WTC11 (cell line): ENCODE data around the gene WDR27. TPM values are rescaled to one million over a fixed set of nuclear protein-coding genes. Genes with fewer than 3 reads are reported as not detected.

Experiments
- ATAC-seq: fragments of 200-7000 bp; cut with Tn5 transposase; 2 replicates; pipeline ENCODE4 v1.10.0; 2021; ENCODE audit warnings: mild to moderate bottlenecking, moderate library complexity
- CTCF ChIA-PET: fragments of 300-600 bp; sonication (Branson Sonifier 250); formaldehyde crosslinking; loops from one replicate; lab custom pipeline; 2021; ENCODE audit warnings: antibody characterized with exemption; lab: Charles Lee
- POLR2A ChIA-PET: fragments of 350-600 bp; sonication (Branson Sonifier 250); formaldehyde crosslinking; loops from one replicate; lab custom pipeline; 2021; ENCODE audit warnings: antibody characterized with exemption; lab: Charles Lee
- DNase-seq: peaks from one replicate; pipeline ENCODE4 v3.0.0; 2021; ENCODE audit warnings: low spot score
- H3K27ac Mint-ChIP-seq: 2 replicates; pipeline ENCODE4 v1.8.0; 2021; ENCODE audit warnings: mixed read lengths
- H3K27me3 Mint-ChIP-seq: 2 replicates; pipeline ENCODE4 v1.8.0; 2021; ENCODE audit warnings: low read depth, mild to moderate bottlenecking, moderate library complexity, mixed read lengths
- H3K36me3 Mint-ChIP-seq: 2 replicates; pipeline ENCODE4 v1.8.0; 2021; ENCODE audit warnings: mixed read lengths
- H3K4me1 Mint-ChIP-seq: 2 replicates; pipeline ENCODE4 v1.8.0; 2022; ENCODE audit warnings: mixed read lengths
- H3K4me3 Mint-ChIP-seq: 2 replicates; pipeline ENCODE4 v1.8.0; 2021; ENCODE audit warnings: mild to moderate bottlenecking, moderate library complexity, mixed read lengths
- H3K9me3 Mint-ChIP-seq: 2 replicates; pipeline ENCODE4 v1.8.0; 2021; ENCODE audit warnings: mixed read lengths
- ATF2 ChIP-seq: sonication (generic); formaldehyde crosslinking; IDR thresholded peaks from 2 replicates; pipeline ENCODE4 v1.8.1; 2022; ENCODE audit warnings: low read depth, missing genetic modification reagents, borderline replicate concordance
- ATF3 ChIP-seq: sonication (generic); formaldehyde crosslinking; conservative IDR thresholded peaks from 2 replicates; pipeline ENCODE4 v1.8.1; 2022; ENCODE audit warnings: mild to moderate bottlenecking, missing genetic modification reagents
- CBFB ChIP-seq: sonication (generic); formaldehyde crosslinking; IDR thresholded peaks from 2 replicates; pipeline ENCODE4 v1.8.1; 2022; ENCODE audit warnings: mild to moderate bottlenecking, low read depth, missing genetic modification reagents
- CTCF ChIP-seq: fragments of 200-600 bp; IDR thresholded peaks from 2 replicates; pipeline ENCODE4 v1.8.0; 2022; ENCODE audit warnings: antibody characterized with exemption
- EMX1 ChIP-seq: fragments of 250-450 bp; sonication (Bioruptor Pico); IDR thresholded peaks from 2 replicates; pipeline ENCODE4 v1.8.0; 2021; ENCODE audit warnings: mild to moderate bottlenecking
- FOXJ3 ChIP-seq: sonication (generic); formaldehyde crosslinking; IDR thresholded peaks from 2 replicates; pipeline ENCODE4 v1.9.0; 2021; ENCODE audit warnings: missing genetic modification reagents, mild to moderate bottlenecking, borderline replicate concordance
- FOXP1 ChIP-seq: sonication (generic); formaldehyde crosslinking; IDR thresholded peaks from 2 replicates; pipeline ENCODE4 v1.8.0; 2022; ENCODE audit warnings: missing genetic modification reagents, mild to moderate bottlenecking, moderate library complexity, borderline replicate concordance
- HMGXB4 ChIP-seq: sonication (generic); formaldehyde crosslinking; IDR thresholded peaks from 2 replicates; pipeline ENCODE4 v1.8.1; 2023; ENCODE audit warnings: mild to moderate bottlenecking, moderate library complexity, missing genetic modification reagents
- IRF1 ChIP-seq: sonication (generic); formaldehyde crosslinking; IDR thresholded peaks from 2 replicates; pipeline ENCODE4 v1.8.0; 2023; ENCODE audit warnings: missing genetic modification reagents
- MAX ChIP-seq: sonication (generic); formaldehyde crosslinking; IDR thresholded peaks from 2 replicates; pipeline ENCODE4 v1.8.0; 2022; ENCODE audit warnings: mild to moderate bottlenecking, missing genetic modification reagents
- PRRX2 ChIP-seq: fragments of 250-450 bp; sonication (Bioruptor Pico); IDR thresholded peaks from 2 replicates; pipeline ENCODE4 v1.8.0; 2021; ENCODE audit warnings: mild to moderate bottlenecking
- SMAD4 ChIP-seq: sonication (generic); formaldehyde crosslinking; IDR thresholded peaks from 2 replicates; pipeline ENCODE4 v1.8.0; 2022; ENCODE audit warnings: mild to moderate bottlenecking, missing genetic modification reagents
- TEAD4 ChIP-seq: sonication (generic); formaldehyde crosslinking; IDR thresholded peaks from 2 replicates; pipeline ENCODE4 v1.8.0; 2022; ENCODE audit warnings: mild to moderate bottlenecking, missing genetic modification reagents
- ZBTB43 ChIP-seq: sonication (generic); formaldehyde crosslinking; IDR thresholded peaks from 2 replicates; pipeline ENCODE4 v1.8.1; 2023; ENCODE audit warnings: mild to moderate bottlenecking, missing genetic modification reagents
- ZNF396 ChIP-seq: fragments of 250-450 bp; sonication (Bioruptor Pico); IDR thresholded peaks from 2 replicates; pipeline ENCODE4 v1.8.0; 2021; ENCODE audit warnings: mild to moderate bottlenecking, moderate library complexity, borderline replicate concordance
- ZNF416 ChIP-seq: fragments of 250-450 bp; sonication (Bioruptor Pico); IDR thresholded peaks from 2 replicates; pipeline ENCODE4 v1.9.0; 2021; ENCODE audit warnings: mild to moderate bottlenecking, inconsistent platforms
- ZSCAN18 ChIP-seq: fragments of 250-450 bp; sonication (Bioruptor Pico); IDR thresholded peaks from 2 replicates; pipeline ENCODE4 v2.1.2; 2022; ENCODE audit warnings: mild to moderate bottlenecking, moderate library complexity
- total RNA-seq: library from RNA; stranded (reverse); gene quantifications from 3 replicates; pipeline ENCODE4 v1.2.3, GENCODE V29; 2021

The WDR27 gene
- total RNA-seq, 1 experiment from 2014 or later: 126 TPM

- peak; percentile 23; the same call in 1 of the 2 replicates for ATAC-seq
- peak overlapping the region; percentile 93 for H3K4me3 Mint-ChIP-seq
- ChIA-PET CTCF (interaction anchor here (1.1 to 1.4 kb wide), 2 partner anchors 21 to 794 kb away, joined by 3 to 4 read pairs; partner anchors contain the start of genes C6orf120 and WDR27), POLR2A (interaction anchor here (0.9 kb wide), 1 partner anchor 20 kb away, joined by 3 read pairs; the partner anchor contains the start of genes C6orf120 and WDR27)
- H3K9me3 Mint-ChIP-seq: no peaks in the 10 kb centered on the region
- H3K4me1 Mint-ChIP-seq: peaks cover 40% of the 10 kb centered on the region
- TF ChIP-seq ZBTB43 (CRISPR knock-in tag) (no peak), CTCF (no peak)
- DNase-seq: peak; percentile 38
- peaks cover 8% of the 10 kb centered on the region for H3K27me3 Mint-ChIP-seq
- peak overlapping the region; percentile 63; the same call in 1 of the 2 replicates for H3K27ac Mint-ChIP-seq
- H3K36me3 Mint-ChIP-seq: no peaks in the 10 kb centered on the region; the same call in 1 of the 2 replicates
These were observed 20.8 kb upstream of the WDR27 start for GRCh38 chr6:169722362-169723199.

- no peak overlapping the region for H3K4me3 Mint-ChIP-seq
- H3K4me1 Mint-ChIP-seq: peaks cover 26% of the 10 kb centered on the region
- POLR2A ChIA-PET: interaction anchor here (0.7 kb wide), 1 partner anchor 17 kb away, joined by 3 read pairs; no protein-coding TSS in a partner anchor
- CTCF ChIA-PET: interaction anchor here (1.2 kb wide), 1 partner anchor 70 kb away, joined by 3 read pairs; no protein-coding TSS in a partner anchor
- H3K27ac Mint-ChIP-seq: no peak overlapping the region
- no peak for DNase-seq
- H3K36me3 Mint-ChIP-seq: peaks cover 13% of the 10 kb centered on the region
- no peak for ATAC-seq
- peaks cover 8% of the 10 kb centered on the region for H3K27me3 Mint-ChIP-seq
- H3K9me3 Mint-ChIP-seq: no peaks in the 10 kb centered on the region
- TF ChIP-seq FOXP1 (CRISPR knock-in tag) (no peak), MAX (no peak), ZSCAN18 (CRISPR knock-in tag) (no peak), HMGXB4 (CRISPR knock-in tag) (no peak), CTCF (no peak), SMAD4 (CRISPR knock-in tag) (no peak), IRF1 (no peak), PRRX2 (CRISPR knock-in tag) (no peak), CBFB (no peak), ATF2 (no peak), ZNF396 (CRISPR knock-in tag) (no peak), ZNF416 (CRISPR knock-in tag) (no peak), TEAD4 (CRISPR knock-in tag) (no peak), FOXJ3 (CRISPR knock-in tag) (no peak), ATF3 (CRISPR knock-in tag) (no peak), EMX1 (CRISPR knock-in tag) (no peak)
These were observed 18.5 kb upstream of the WDR27 start for GRCh38 chr6:169720207-169720855.
